Epithelial cell of esophagus (primary cell): ENCODE measurements around the gene COG3.

Experiments used
- DNase-seq: peaks from one replicate; pipeline ENCODE4 v3.0.0; 2010; ENCODE audit warnings: low read depth
- H3K4me3 ChIP-seq: 2 replicates; pipeline ENCODE4 v1.5.1; 2011; ENCODE audit warnings: mild to moderate bottlenecking, low read length, control low read depth
- TF ChIP-seq, protein P1 (sequence below): IDR thresholded peaks from 2 replicates; pipeline ENCODE4 v1.5.1; 2011; ENCODE audit warnings: low read depth, mild to moderate bottlenecking, low read length, control low read depth, inconsistent platforms; ENCODE audit not compliant: insufficient read depth; ENCODE audit errors: missing control alignments

Gene COG3

DNA sequence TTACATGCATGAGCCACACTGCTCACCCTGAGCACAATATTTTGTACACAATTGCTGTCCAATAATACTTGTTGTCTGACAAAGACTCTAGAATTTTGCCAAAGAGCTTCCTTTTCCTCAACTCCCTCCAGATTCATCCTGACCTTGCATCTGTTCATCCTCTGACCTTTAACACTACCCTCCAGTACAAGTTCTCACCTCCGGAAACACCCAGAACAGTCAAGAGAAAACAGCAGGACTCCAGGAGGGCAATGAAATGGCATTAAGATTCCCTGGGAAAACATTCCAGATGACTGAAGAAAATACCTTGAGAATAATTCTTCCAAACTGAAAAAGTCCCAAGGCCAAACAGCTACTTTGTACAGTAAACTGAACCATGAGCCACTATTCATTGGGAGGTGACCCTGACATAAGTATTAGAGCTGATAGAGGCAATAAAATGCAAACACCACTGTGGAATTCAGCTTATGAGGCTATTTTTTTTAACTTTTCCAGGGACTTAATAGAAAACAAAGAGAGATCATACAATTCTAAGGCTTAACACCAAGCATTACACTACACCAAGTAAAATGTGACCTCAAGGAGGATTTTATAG, 15.7 kb upstream of the COG3 start:
- DNase-seq: no peak

DNA sequence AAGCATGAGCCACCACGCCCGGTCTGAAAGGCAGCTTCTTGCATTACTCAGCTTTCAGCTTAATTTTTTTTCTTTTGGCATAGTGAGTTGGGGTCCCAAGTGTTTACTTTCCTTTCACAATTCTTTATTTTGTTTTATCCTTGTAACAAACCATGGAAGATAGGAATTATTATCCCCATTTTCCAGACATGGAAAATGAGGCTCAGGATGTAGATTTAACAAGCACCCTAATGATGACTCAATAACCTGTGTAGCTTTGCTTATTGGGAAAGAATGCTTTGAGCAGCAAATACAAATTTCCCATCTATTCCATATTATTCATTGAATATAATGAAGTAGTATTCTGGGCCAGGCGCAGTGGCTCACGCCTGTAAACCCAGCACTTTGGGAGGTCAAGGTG, 13.5 kb upstream of the COG3 start:
- DNase-seq: no peak
- TF ChIP-seq, protein P1, sequence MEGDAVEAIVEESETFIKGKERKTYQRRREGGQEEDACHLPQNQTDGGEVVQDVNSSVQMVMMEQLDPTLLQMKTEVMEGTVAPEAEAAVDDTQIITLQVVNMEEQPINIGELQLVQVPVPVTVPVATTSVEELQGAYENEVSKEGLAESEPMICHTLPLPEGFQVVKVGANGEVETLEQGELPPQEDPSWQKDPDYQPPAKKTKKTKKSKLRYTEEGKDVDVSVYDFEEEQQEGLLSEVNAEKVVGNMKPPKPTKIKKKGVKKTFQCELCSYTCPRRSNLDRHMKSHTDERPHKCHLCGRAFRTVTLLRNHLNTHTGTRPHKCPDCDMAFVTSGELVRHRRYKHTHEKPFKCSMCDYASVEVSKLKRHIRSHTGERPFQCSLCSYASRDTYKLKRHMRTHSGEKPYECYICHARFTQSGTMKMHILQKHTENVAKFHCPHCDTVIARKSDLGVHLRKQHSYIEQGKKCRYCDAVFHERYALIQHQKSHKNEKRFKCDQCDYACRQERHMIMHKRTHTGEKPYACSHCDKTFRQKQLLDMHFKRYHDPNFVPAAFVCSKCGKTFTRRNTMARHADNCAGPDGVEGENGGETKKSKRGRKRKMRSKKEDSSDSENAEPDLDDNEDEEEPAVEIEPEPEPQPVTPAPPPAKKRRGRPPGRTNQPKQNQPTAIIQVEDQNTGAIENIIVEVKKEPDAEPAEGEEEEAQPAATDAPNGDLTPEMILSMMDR: no peak
- H3K4me3 ChIP-seq: no peak overlapping the region

More for the DNA sequence above, 15.7 kb upstream of the COG3 start:
- H3K4me3 ChIP-seq: no peak overlapping the region
- TF ChIP-seq, protein P1: no peak

DNA sequence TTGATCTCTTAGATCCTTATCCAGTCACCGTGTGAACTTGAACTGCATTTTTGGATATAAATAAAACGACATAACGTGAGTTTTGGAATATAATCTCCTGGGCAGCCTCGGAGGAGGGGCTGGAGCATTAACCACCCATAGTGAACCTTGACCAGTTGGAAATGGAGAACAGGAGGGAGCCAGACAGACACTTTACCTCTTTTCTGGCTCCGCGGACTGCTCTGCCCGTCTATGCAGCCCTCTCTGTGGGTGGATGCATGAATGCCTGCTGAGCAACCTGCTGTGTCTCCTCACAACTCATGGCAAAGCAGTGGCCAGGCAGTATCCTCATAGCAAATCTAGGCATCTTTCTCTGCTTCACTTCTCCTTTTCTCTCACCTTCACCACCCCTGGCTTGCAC, 10.5 kb upstream of the COG3 start:
- H3K4me3 ChIP-seq: no peak overlapping the region
- no peak for DNase-seq
- TF ChIP-seq, protein P1: no peak

DNA sequence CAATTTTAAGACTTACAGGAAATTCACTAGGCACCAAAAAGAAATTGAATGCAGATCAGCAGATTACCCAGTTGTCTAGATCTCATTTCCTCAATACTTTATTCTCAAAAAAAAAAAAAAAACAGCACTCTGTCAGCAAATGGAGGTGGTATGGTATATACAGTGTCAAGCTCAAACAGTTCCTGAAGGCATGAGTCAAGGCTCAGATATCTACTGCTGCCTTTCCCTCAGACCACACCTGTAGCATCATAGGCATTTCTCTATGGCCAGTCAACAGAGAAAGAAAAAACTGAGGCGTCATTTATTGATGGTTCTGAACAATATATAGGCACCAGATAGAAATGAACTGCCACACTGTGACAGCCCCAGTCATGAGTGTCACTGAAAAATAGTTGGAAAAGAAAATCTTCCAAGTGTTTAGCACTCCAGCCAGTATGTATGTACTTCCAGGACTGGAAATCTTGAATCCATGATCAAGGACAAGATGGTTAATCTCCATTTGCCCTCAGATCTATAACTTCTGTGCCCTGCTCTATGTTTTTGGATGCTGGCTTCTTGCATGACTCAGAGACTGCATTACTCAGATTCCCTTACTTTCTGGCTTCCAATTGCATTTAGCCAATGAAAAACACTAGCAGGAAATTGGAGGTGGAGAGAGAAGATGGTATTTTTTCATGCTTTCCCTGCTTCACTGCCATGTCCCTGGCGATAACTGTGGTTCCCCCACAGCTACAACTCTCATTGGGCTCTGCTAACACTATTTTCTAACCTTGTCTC, 8.4 kb upstream of the COG3 start:
- TF ChIP-seq, protein P1: no peak
- DNase-seq: peak; percentile 94
- H3K4me3 ChIP-seq: no peak overlapping the region

DNA sequence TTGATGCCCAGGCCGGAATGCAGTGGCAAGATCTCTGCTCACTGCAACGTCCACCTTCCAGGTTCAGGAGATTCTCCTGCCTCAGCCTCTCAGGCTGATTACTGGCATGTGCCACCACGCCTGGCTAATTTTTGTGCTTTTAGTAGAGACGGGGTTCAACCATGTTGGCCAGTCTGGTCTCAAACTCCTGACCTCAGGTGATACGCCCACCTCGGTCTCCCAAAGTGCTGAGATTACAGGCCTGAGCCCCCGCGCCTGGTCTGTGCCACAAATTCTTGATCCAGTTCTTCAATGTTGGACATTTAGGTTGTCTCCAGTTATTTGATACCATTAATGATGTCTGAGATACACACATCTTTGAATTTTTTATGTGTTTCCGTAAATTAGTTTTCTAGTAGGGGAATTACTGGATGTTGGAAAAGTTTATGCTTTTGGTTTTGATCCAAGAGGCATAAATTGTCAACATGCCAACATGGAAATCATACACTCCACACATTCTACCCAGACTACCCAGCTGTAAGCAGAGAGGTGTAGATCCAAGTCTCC, 525 bp upstream of the COG3 start:
- no peak for DNase-seq
- TF ChIP-seq, protein P1: peak; percentile 68
- H3K4me3 ChIP-seq: peak overlapping the region; percentile 85

DNA sequence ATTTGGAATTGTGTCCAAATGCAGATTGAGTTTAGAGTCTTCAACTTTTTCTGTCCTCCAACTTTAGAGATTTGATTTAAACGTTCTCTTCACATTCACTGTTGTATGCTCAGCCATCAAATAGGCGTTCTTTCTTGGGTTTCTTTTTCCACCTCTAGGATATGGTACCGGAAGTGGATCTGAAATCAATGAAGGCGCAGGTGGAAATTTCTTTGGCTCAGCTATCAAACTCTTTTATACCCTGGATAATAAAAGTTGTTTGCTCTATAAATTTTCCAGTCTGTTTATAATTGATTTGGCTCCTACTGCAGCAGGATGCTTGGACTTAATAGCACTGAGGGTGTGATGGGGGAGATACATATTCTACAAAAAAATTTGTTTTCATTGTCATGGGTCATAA, 1.6 kb downstream of the COG3 start:
- H3K4me3 ChIP-seq: no peak overlapping the region
- TF ChIP-seq, protein P1: no peak
- DNase-seq: no peak

DNA sequence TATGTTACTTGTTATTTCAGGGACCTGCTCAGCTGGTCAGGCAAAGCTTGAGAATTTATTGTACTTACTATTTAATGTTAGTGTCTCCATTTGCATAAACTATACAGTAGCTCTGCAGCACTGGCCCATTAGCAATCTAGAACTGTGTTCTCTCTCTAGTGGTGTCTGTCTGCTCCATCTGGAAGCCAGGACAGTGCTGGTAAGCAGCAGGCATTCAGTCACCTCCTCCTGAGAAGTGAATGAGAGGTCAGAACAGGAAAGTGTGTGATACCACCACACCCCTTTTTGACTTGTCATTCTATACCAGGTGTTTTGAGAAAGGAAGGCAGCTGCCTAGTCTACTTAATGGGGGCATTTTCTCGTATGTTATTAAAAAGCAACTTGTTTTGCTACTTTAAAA, 3.9 kb downstream of the COG3 start:
- H3K4me3 ChIP-seq: no peak overlapping the region

More for the DNA sequence above, 3.9 kb downstream of the COG3 start:
- peak; percentile 63 for DNase-seq
- TF ChIP-seq, protein P1: no peak
